Measurements from ENCODE around the gene ERC1. TPM values are rescaled to one million over a fixed set of nuclear protein-coding genes. Genes with fewer than 3 reads are reported as not detected.

Gene ERC1
- total and polyA plus RNA-seq, 2 donors, result 26.6 to 76.7 TPM

DNA sequence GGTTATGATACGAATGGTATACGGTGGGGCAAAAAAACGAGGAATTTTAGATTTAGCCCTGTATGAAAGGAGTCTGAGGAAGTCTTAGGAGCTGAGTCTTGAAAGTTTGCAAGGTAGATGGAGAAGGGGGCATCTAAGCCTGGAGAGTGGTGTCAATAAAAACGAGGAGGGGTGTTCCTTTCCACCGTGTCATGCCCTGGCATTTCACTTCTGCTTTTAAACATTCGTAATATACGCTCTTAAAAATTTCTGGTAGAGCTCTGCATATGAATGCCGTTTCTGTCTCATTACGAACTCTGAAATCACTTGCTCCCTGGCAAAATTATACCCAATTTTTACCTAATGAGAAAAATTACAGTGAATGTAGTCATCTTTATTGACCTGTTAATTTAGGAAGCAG, 170.2 kb downstream of the ERC1 start:
- no peaks in the 10 kb centered on the region for H3K4me1 ChIP-seq (ENCODE audit: insufficient read depth)
- no peak for DNase-seq (ENCODE audit: extremely low spot score)
- H3K27ac ChIP-seq (ENCODE audit: low read depth), result no peak overlapping the region
- H3K4me3 ChIP-seq (ENCODE audit: low read depth, low read length), result no peak overlapping the region
- WGBS, result 93% methylated on average over 9 of the region's 9 CpGs
- H3K36me3 ChIP-seq (ENCODE audit: insufficient read depth), result no peaks in the 10 kb centered on the region

DNA sequence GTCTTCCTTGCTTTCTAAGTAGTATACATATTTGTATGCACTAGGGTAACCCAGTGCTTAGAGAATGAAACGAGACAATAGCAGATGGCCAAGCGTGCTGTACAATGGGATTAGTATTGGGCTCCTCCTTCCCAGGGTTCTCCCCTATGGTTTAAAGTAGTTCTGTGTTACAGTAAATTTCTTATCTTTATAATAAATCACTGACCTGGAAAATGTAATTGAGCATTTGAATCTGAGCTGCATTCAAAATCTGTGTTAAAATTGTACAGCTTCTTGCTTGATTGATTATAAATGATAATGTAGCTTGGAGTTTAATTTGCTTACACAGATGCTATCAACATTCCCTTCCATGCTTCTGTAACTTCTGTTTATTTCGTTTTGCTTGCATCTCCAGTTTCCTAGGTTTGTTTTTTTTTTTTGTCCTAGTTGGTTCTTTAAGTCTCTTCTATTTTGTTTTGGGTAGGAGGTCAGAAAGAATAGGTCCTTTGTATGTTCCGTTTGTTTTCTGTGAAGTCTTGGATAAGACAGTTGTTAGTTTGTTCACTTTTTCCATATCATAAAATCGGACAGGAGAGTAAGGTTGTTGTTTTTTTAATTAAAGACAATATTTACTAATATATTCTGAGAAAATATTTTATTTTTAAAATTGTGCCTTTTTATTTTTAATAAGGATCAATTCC, 171.2 kb downstream of the ERC1 start:
- no peaks in the 10 kb centered on the region for H3K36me3 ChIP-seq (ENCODE audit: insufficient read depth)
- no peak for DNase-seq (ENCODE audit: extremely low spot score)
- 71% methylated on average over 5 of the region's 5 CpGs for WGBS
- H3K4me3 ChIP-seq (ENCODE audit: low read depth, low read length), result no peak overlapping the region
- no peaks in the 10 kb centered on the region for H3K4me1 ChIP-seq (ENCODE audit: insufficient read depth)
- no peak overlapping the region for H3K27ac ChIP-seq (ENCODE audit: low read depth)

DNA sequence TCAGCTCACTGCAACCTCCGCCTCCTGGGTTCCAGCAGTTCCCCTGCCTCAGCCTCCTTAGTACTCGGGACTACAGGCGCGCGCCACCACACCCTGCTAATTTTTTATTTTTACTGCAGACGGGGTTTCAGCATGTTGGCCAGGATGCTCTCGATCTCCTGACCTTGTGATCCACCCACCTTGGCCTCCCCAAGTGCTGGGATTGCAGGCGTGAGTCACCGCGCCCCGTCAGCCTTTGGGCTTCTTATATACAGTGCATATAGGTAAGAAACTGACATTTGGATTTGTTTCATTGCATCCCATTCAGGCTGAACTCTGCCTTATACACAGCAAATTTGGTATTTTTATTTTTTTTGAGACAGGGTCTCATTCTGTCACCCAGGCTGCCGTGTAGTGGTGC, 176.8 kb downstream of the ERC1 start:
- no peaks in the 10 kb centered on the region for H3K36me3 ChIP-seq (ENCODE audit: insufficient read depth)
- H3K4me1 ChIP-seq (ENCODE audit: insufficient read depth), result no peaks in the 10 kb centered on the region
- no peak overlapping the region for H3K4me3 ChIP-seq (ENCODE audit: low read depth, low read length)
- no peak for DNase-seq (ENCODE audit: extremely low spot score)
- no peak overlapping the region for H3K27ac ChIP-seq (ENCODE audit: low read depth)
- 91% methylated on average over 12 of the region's 12 CpGs for WGBS

DNA sequence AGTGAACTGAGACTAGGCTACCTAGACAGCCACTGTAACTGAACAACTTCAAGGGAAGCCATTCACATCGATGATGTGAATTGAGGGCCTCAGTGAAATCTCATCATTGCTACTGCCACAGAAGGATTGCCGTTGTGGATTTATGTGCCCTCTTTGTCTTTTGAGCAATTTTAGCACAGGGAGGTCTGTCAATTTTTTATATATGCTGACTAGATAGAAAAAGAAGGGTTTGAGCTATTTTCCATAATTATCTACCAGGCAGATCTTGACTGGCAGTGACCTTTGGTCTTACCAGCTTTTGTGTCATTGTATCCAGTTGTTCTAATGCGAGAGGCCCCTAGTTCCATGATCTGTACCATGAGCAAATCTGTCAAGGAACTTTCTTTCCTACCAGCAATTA, 179.4 kb downstream of the ERC1 start:
- Histone ChIP-seq H3K4me3 (ENCODE audit: low read depth, low read length) (no peak overlapping the region), H3K36me3 (ENCODE audit: insufficient read depth) (no peaks in the 10 kb centered on the region), H3K4me1 (ENCODE audit: insufficient read depth) (no peaks in the 10 kb centered on the region), H3K27ac (ENCODE audit: low read depth) (no peak overlapping the region)
- 92% methylated on average over 3 of the region's 3 CpGs for WGBS
- no peak for DNase-seq (ENCODE audit: extremely low spot score)

DNA sequence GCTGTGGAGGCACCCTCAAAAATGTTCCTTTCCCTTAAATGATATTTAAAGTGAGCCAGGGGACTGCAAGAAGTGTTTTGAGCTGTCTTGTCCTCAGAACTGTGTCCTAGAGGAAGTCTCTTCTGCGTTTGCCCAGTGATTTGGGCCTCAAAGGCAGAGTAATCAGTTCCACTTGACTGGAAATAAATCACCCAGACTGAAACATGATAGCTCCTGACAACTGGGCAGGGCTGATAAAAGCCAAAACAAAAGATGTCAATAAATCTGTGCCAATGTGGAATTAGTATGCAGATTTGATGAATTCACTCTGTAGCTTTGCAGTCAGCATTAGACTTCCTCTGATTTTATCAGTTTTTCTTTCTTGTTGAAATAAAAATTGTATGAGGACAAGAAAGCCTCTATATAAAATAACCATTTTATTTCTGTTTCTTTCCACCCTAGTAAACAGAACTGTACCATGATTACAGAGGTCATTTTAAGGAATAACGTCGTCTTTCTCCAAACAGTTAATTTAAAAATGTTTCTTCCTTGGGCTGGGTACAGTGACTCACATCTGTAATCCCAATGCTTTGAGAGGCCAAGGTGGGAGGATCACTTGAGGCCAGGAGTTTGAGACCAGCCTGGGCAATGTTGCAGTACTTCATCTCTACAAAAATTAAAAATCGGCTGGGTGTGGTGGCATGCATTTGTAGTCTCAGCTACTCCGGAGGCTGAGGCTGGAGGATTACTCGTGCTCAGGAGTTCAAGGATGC, 180.8 kb downstream of the ERC1 start:
- Histone ChIP-seq H3K4me1 (ENCODE audit: insufficient read depth) (no peaks in the 10 kb centered on the region), H3K4me3 (ENCODE audit: low read depth, low read length) (no peak overlapping the region), H3K27ac (ENCODE audit: low read depth) (no peak overlapping the region), H3K36me3 (ENCODE audit: insufficient read depth) (no peaks in the 10 kb centered on the region)
- 80% methylated on average over 6 of the region's 6 CpGs for WGBS
- DNase-seq (ENCODE audit: extremely low spot score), result no peak

DNA sequence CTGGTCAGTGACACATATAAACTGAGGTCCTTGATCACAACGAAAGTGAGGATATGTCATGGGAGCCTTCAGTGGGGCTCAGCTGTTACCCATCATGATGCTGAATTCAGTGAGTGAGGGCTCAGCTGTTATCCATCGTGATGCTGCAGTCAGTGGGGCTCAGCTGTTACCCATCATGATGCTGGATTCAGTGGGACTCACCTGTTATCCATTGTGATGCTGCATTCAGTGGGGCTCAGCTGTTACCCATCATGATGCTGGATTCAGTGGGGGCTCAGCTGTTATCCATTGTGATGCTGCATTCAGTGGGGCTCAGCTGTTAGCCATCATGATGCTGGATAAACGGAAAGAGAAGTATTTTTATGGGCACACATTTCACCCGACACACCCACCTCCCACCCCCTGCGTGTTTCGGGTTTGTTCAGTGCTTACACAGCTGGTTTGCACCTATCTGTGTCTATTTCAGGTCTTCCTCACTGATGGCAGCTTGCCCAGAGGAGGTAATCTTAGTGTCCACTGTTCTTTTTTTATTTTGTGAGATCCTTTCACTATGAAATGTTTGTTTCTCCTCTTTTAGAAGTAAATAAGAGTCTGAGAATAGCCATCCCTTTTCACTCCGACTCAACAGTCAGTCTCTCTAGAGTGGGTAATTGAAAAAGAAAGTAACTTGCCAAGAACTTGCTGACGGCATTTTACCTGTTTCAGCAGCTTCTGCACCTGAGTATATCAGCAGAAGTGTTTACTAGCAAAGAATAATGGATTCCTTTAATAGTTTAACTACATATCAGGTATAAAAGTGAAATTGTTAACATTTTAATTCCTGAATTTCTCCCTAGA, 183.0 kb downstream of the ERC1 start:
- WGBS, result 73% methylated on average over 8 of the region's 8 CpGs
- Histone ChIP-seq H3K27ac (ENCODE audit: low read depth) (no peak overlapping the region), H3K4me1 (ENCODE audit: insufficient read depth) (no peaks in the 10 kb centered on the region), H3K36me3 (ENCODE audit: insufficient read depth) (no peaks in the 10 kb centered on the region), H3K4me3 (ENCODE audit: low read depth, low read length) (no peak overlapping the region)
- DNase-seq (ENCODE audit: extremely low spot score), result no peak

DNA sequence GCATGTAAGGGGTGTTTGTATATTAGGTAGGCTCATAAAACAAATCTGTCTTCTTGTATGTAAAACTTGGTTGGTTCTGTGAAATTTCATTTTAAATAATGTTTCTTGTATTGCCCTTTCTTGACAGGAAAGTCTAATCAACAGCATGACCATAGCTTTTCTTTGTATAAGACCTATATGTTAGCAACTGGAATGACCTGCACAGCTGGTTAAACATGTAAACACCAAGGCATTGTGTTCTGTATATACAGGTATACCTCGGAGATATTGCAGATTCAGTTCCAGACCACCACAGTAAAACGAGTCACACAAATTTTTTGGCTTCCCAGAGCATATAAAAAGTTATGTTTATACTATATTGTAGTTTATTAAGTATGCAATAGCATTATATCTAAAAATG, 183.6 kb downstream of the ERC1 start:
- no peaks in the 10 kb centered on the region for H3K36me3 ChIP-seq (ENCODE audit: insufficient read depth)
- H3K4me1 ChIP-seq (ENCODE audit: insufficient read depth), result no peaks in the 10 kb centered on the region
- WGBS, result 58% methylated on average over 2 of the region's 2 CpGs

DNA sequence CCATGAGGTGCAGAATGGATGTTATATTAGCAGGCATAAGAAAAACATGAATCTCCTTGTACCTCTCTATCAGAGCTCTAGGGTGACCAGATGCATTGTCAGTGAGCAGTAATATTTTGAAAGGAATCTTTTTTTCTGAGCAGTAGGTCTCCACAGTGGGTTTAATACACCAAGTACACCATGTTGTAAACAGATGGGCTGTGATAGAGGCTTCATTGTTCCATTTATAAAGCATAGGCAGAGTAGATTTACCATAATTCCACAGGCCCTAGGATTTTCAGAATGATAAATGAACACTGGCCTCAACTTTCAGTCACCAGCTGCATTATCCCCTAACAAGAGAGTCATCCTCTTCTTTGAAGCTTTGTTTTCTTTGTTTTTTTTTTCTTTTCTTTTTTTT, 185.2 kb downstream of the ERC1 start:
- Histone ChIP-seq H3K27ac (ENCODE audit: low read depth) (no peak overlapping the region), H3K4me3 (ENCODE audit: low read depth, low read length) (no peak overlapping the region), H3K36me3 (ENCODE audit: insufficient read depth) (peaks cover 1% of the 10 kb centered on the region), H3K4me1 (ENCODE audit: insufficient read depth) (no peaks in the 10 kb centered on the region)
- DNase-seq (ENCODE audit: extremely low spot score), result no peak

More for the DNA sequence above, 183.6 kb downstream of the ERC1 start:
- H3K4me3 ChIP-seq (ENCODE audit: low read depth, low read length), result no peak overlapping the region
- H3K27ac ChIP-seq (ENCODE audit: low read depth), result no peak overlapping the region
- no peak for DNase-seq (ENCODE audit: extremely low spot score)

DNA sequence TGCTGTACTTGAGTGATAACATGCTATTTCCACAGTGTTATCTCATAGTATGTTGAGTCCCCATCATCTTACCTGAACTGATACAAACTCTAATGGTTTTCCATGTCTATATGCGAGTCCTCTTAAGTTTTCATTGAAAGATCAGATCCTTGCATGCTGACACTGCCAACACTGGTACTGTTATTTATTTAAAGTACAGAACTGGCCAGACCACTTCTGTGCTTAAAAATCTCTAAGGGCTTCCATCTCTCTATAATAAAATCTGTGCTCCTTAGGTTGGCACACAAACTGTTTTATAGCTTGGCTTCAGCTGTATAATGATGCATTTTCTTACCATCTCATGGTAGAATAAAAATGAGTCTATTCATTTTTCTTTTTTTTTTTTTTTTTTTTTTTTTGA, 188.1 kb downstream of the ERC1 start:
- H3K36me3 ChIP-seq (ENCODE audit: insufficient read depth), result peaks cover 1% of the 10 kb centered on the region
- 94% methylated on average over 1 of the region's 1 CpG for whole genome bisulfite sequencing
- H3K4me3 ChIP-seq (ENCODE audit: low read depth, low read length), result no peak overlapping the region
- no peak overlapping the region for H3K27ac ChIP-seq (ENCODE audit: low read depth)
- no peaks in the 10 kb centered on the region for H3K4me1 ChIP-seq (ENCODE audit: insufficient read depth)
- DNase-seq (ENCODE audit: extremely low spot score), result no peak

DNA sequence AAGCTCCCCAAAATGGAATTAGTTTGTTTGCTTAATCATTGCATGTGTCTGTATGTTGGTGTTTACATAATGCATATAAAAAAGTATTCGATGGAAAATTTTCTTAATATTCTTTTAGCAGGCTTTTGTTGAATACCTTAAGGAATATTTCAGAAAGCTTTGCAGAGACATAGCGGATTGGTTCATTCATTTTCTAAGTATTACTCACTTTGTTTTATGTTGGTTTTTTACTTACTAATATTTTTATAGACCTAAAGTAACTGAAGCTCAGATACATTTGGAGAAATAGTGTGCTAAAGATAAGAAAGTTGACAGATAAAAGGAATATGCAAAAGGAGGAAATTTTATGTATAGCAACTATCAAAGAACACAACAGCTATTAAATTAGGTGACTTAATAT, 191.0 kb downstream of the ERC1 start:
- no peak overlapping the region for H3K27ac ChIP-seq (ENCODE audit: low read depth)
- no peaks in the 10 kb centered on the region for H3K4me1 ChIP-seq (ENCODE audit: insufficient read depth)
- WGBS, result 83% methylated on average over 2 of the region's 2 CpGs
- no peak overlapping the region for H3K4me3 ChIP-seq (ENCODE audit: low read depth, low read length)
- peaks cover 1% of the 10 kb centered on the region for H3K36me3 ChIP-seq (ENCODE audit: insufficient read depth)
- no peak for DNase-seq (ENCODE audit: extremely low spot score)

DNA sequence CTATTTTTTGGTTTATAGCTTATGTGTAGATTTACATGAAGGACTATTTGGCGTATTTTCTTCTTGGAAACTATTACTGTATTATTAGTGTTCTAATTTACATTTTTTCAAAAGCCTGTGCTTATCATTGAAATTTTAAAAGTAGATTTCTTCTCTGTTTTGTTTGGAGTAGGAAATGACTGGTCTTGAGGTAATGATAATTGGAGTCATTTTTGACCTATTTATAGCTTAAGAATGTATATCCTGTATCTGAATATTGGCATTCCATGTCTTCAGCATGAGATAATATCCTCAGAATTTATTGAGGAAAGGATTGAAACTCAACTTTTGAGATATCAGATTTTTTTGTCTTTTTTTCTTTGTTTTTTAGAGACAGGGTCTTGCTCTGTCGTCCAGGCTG, 193.4 kb downstream of the ERC1 start:
- Histone ChIP-seq H3K4me1 (ENCODE audit: insufficient read depth) (no peaks in the 10 kb centered on the region), H3K4me3 (ENCODE audit: low read depth, low read length) (no peak overlapping the region), H3K27ac (ENCODE audit: low read depth) (no peak overlapping the region), H3K36me3 (ENCODE audit: insufficient read depth) (peaks cover 1% of the 10 kb centered on the region)
- no peak for DNase-seq (ENCODE audit: extremely low spot score)
- 96% methylated on average over 2 of the region's 2 CpGs for WGBS

DNA sequence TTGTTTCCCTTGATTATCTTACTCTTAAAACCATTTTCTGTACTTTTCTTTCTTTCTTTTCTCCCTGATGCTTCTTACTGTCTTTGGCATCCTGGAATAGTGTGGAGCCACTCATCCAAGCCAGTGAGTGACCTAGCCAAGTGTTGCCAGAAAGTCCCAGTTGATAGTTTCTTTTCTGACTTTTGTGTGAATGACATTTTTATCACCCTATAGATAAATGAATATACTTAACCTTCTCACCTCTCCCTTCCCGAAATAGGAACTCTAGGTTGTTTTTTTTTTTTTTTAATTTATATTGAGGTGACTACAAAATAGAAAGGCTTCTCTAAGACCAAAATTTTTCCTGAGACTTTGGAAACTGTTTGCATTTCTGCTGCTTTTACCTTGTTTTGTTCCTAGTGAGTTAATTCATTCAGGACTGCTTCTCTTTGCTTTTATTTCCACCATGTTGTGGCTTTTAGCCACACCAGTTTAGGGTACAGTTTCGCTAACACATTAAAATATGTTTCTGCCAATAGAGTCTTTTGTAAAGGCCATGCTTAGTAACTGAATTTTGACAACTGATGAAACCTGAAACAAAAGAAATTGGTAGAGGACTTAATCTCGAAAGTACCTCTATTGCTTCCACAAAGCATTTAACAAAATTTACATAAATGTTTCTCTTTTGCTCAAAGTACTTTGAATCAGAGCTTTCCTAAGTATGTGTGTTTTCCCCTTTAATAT, 194.6 kb downstream of the ERC1 start:
- H3K4me1 ChIP-seq (ENCODE audit: insufficient read depth), result no peaks in the 10 kb centered on the region
- H3K36me3 ChIP-seq (ENCODE audit: insufficient read depth), result no peaks in the 10 kb centered on the region
- 85% methylated on average over 3 of the region's 3 CpGs for WGBS
- H3K27ac ChIP-seq (ENCODE audit: low read depth), result no peak overlapping the region
- DNase-seq (ENCODE audit: extremely low spot score), result no peak
- no peak overlapping the region for H3K4me3 ChIP-seq (ENCODE audit: low read depth, low read length)

DNA sequence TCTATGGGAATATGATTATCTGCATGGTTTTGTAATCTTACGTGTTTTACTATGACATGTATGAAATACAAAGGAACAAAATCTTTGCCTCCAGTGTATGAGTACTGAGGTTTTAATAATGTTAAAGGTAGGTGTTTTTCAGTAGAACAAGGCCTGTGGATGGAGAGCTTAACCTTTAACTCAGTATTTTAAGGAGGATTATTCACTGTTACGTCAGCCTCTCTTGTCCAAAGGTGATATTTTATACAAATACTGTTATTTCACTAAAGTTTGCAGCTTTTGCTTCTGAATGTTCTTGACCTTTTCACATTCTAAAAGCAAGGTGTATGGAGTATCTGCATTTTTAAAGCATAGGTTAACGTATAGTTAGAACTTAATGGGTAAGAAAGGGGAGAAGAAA, 195.3 kb downstream of the ERC1 start:
- DNase-seq (ENCODE audit: extremely low spot score), result no peak
- Histone ChIP-seq H3K36me3 (ENCODE audit: insufficient read depth) (no peaks in the 10 kb centered on the region), H3K27ac (ENCODE audit: low read depth) (no peak overlapping the region), H3K4me3 (ENCODE audit: low read depth, low read length) (no peak overlapping the region), H3K4me1 (ENCODE audit: insufficient read depth) (no peaks in the 10 kb centered on the region)
- 96% methylated on average over 3 of the region's 3 CpGs for WGBS
